GM06990 (cell line): Measurements from ENCODE around the gene AIDA.
"Not testable (repeated sequence)": the region's sequence is repeated elsewhere in the genome, so short reads cannot be mapped to it uniquely, and the experiment has no call there.

Source experiments
- DNase-seq: peaks from one replicate; pipeline ENCODE4 v3.0.0-alpha.2; 2011; ENCODE audit not compliant: insufficient read length; ENCODE audit errors: extremely low read depth
- H3K27me3 ChIP-seq: replicated peaks from 2 replicates; pipeline ENCODE4 v1.6.0; 2011; ENCODE audit warnings: low read length; ENCODE audit not compliant: control insufficient read depth, insufficient read depth
- H3K36me3 ChIP-seq: 2 replicates; pipeline ENCODE4 v1.5.1; 2011; ENCODE audit warnings: low read length; ENCODE audit not compliant: control insufficient read depth, insufficient read depth
- H3K4me3 ChIP-seq: replicated peaks from 2 replicates; pipeline ENCODE4 v1.5.1; 2011; ENCODE audit warnings: low read depth, mild to moderate bottlenecking, control low read depth, low read length
- TF ChIP-seq, protein P1 (sequence below): IDR thresholded peaks from 2 replicates; pipeline ENCODE4 v1.5.1; 2011; ENCODE audit warnings: low read length, control low read depth, mild to moderate bottlenecking, inconsistent platforms; ENCODE audit not compliant: insufficient read depth, poor library complexity, severe bottlenecking

AIDA gene

DNA sequence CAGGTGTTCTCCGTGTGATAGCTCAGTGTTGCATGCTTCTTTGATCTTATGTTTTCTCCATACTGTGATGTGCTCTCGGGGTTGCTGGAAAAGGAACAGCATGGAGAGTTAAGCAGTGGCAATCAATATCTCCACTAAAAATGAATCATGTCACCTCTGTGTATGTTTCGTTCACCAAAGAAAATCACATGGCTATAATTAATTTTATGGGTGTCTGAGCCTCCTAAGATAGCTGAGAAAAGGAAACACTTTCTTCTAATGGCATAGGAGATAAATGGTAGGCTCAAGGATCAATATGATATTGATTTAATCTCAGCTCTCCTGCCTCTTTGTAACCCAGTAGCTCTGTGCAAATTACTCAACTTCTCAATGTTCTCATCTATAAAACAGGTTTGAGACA, 39.0 kb upstream of the AIDA start:
- TF ChIP-seq, protein P1, sequence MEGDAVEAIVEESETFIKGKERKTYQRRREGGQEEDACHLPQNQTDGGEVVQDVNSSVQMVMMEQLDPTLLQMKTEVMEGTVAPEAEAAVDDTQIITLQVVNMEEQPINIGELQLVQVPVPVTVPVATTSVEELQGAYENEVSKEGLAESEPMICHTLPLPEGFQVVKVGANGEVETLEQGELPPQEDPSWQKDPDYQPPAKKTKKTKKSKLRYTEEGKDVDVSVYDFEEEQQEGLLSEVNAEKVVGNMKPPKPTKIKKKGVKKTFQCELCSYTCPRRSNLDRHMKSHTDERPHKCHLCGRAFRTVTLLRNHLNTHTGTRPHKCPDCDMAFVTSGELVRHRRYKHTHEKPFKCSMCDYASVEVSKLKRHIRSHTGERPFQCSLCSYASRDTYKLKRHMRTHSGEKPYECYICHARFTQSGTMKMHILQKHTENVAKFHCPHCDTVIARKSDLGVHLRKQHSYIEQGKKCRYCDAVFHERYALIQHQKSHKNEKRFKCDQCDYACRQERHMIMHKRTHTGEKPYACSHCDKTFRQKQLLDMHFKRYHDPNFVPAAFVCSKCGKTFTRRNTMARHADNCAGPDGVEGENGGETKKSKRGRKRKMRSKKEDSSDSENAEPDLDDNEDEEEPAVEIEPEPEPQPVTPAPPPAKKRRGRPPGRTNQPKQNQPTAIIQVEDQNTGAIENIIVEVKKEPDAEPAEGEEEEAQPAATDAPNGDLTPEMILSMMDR: no peak
- no peak for DNase-seq
- H3K4me3 ChIP-seq: no peak overlapping the region
- no peaks in the 10 kb centered on the region for H3K36me3 ChIP-seq
- H3K27me3 ChIP-seq: no peaks in the 10 kb centered on the region

DNA sequence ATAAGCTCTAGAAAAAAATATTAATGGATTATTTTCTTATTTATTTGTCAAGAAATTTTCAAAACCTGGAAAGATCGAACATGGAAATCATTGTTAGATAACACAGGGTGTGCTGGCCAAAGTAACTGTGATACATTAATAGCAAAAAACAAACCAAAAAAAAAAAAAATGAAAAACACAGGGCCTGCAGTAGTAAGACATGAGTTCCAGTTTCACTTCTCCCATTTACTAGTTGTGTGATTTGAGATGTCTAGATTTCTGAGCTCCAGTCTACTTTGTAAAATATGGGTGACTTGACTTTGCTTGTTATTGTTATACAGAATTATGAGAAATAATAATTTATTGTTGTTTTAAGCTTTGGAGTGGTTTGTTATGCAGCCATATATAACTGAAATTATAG, 38.4 kb upstream of the AIDA start:
- no peak for DNase-seq
- no peaks in the 10 kb centered on the region for H3K36me3 ChIP-seq
- H3K27me3 ChIP-seq: no peaks in the 10 kb centered on the region
- TF ChIP-seq, protein P1: no peak
- H3K4me3 ChIP-seq: no peak overlapping the region

DNA sequence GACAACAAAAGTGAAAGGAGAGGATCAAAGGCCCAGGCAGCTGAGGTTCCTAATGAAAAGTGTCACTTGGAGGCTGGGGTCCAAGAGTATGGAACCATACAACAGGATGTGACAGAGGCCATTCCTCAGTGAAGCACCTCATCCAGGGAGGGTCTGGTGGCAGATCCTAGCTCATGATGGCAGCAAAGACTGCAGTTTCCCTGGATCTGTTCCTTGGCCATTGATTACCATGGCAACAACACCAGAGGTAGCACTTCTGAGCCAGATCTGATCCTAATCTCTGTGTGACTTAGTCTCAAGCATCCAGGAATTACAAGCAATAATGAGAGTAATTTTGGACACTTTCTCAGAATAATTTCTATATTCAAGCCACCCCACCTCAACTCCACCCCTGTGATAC, 37.6 kb upstream of the AIDA start:
- TF ChIP-seq, protein P1: no peak
- no peak for DNase-seq
- Histone ChIP-seq H3K4me3 (no peak overlapping the region), H3K36me3 (no peaks in the 10 kb centered on the region), H3K27me3 (no peaks in the 10 kb centered on the region)

DNA sequence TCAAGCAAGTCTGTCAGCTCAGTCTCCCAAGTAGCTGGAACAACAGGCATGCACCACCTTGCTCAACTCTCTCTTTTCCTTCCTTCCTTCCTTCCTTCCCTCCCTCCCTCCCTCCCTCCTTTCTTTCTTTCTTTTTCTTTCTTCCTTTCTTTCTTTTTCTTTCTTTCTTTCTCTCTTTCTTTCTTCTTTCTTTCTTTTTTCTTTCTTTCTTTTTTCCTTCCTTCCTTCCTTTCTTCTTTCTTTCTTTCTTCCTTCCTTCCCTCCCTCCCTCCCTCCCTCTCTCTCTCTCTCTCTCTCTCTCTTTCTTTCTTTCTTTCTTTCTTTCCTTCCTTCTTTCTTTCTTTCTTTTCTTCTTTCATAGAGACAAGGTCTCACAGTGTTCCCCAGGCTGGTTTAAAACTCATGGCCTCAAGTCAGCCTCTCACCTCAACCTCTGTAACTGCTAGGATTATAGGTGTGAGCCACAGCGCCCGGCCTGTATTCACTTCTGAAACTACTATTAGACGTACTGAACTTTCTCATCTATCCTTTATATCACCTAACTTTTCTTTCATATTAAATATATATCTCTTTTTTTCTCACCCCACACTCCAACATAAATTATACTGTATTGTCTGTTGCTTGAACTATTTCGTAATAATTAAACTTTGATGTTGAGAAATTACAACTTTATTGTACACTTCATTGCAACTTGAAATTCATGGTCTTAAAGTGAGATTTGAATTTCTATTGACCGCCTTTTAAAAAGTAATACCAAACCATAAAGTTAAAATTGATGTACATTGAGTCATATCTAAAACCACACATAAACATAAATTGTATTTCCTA, 29.6 kb upstream of the AIDA start:
- not testable (repeated sequence) for H3K4me3 ChIP-seq, H3K27me3 ChIP-seq, H3K36me3 ChIP-seq, DNase-seq

DNA sequence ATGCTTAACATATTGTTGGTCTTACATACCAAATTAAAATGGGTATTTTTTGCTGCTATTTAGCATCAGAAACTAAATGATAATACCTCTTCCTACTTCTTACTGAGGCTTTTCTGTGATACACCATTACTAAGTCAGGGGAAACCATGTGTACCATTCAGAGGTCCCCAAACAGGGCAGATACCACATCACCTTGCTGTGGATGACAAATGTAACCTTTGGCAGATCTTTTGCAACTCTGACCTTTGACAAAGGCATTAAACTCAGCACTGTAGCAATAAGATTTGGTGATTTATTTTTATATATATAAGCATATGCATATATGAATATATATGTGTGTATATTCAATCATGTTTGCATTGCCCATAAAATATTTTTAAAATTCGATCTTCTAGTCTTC, 27.6 kb upstream of the AIDA start:
- Histone ChIP-seq H3K4me3 (no peak overlapping the region), H3K27me3 (no peaks in the 10 kb centered on the region), H3K36me3 (no peaks in the 10 kb centered on the region; the same call in 1 of the 2 replicates)
- TF ChIP-seq, protein P1: no peak
- DNase-seq: no peak

DNA sequence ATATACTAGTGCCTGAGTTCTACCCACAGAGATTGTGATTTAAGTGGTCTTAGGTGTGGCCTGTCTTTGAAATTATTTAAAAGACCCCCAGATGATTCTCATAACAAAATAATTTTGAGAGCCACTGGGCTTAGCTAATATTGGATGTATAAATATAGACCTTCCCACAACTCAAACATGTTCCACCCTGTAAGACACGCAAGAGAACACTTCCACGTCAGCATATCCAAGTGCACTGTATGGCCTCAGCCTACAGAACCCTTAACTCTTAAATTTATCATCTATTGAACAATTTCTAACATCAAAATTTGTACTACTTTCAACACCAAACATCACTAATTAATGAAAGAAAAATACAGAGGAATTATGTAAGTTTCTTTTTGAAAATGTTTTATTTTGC, 27.2 kb upstream of the AIDA start:
- H3K36me3 ChIP-seq: no peaks in the 10 kb centered on the region; the same call in 1 of the 2 replicates
- TF ChIP-seq, protein P1: no peak
- H3K4me3 ChIP-seq: no peak overlapping the region
- no peak for DNase-seq
- no peaks in the 10 kb centered on the region for H3K27me3 ChIP-seq
